Neural cell (in vitro differentiated cells): ENCODE measurements around the gene PDIA6.

ENCODE experiments used
- CTCF ChIP-seq: fragments of 450-650 bp; IDR thresholded peaks from 2 replicates; pipeline ENCODE4 v1.5.1; 2014; ENCODE audit warnings: antibody characterized with exemption, mild to moderate bottlenecking, moderate library complexity; ENCODE audit not compliant: poor library complexity, severe bottlenecking
- EP300 ChIP-seq: fragments of 450-650 bp; conservative IDR thresholded peaks from 2 replicates; pipeline ENCODE4 v1.6.1; 2014; ENCODE audit warnings: antibody characterized with exemption, mild to moderate bottlenecking, moderate library complexity; ENCODE audit not compliant: poor library complexity, severe bottlenecking
- EZH2 ChIP-seq: fragments of 200-600, 300-800 bp; shearing (Covaris generic), sonication (generic); IDR thresholded peaks from 2 replicates; pipeline ENCODE4 v1.6.1; 2014; ENCODE audit warnings: antibody characterized with exemption, low read length, borderline replicate concordance, mild to moderate bottlenecking; ENCODE audit not compliant: insufficient read depth, poor library complexity, severe bottlenecking
- MXI1 ChIP-seq: fragments of 450-650 bp; conservative IDR thresholded peaks from 2 replicates; pipeline ENCODE4 v1.6.1; 2014; ENCODE audit warnings: antibody characterized with exemption, mild to moderate bottlenecking; ENCODE audit not compliant: poor library complexity, severe bottlenecking
- POLR2AphosphoS5 ChIP-seq: IDR thresholded peaks from 2 replicates; pipeline ENCODE4 v1.6.1; 2012
- REST ChIP-seq: IDR thresholded peaks from 2 replicates; pipeline ENCODE4 v1.6.1; 2012; ENCODE audit warnings: borderline replicate concordance
- SMC3 ChIP-seq: fragments of 450-650 bp; conservative IDR thresholded peaks from 2 replicates; pipeline ENCODE4 v1.6.1; 2014; ENCODE audit warnings: antibody characterized with exemption, mild to moderate bottlenecking, moderate library complexity; ENCODE audit not compliant: poor library complexity
- TAF1 ChIP-seq: IDR thresholded peaks from 2 replicates; pipeline ENCODE4 v1.6.1; 2012; ENCODE audit warnings: low read depth

- TF ChIP-seq CTCF (no peak), EZH2 (no peak), TAF1 (no peak), REST (no peak), POLR2AphosphoS5 (no peak), MXI1 (no peak), EP300 (no peak), SMC3 (no peak)
These were observed 18.8 kb downstream of the PDIA6 start for GRCh38 chr2:10793816-10794215.
